GM19463 (cell line): ENCODE data around the gene AP2B1.
A peak's percentile ranks its signal among the peaks of the same experiment; 100 is the strongest.
"Not testable (repeated sequence)": the region's sequence is repeated elsewhere in the genome, so short reads cannot be mapped to it uniquely, and the experiment has no call there.

Source experiments
- ATAC-seq: cut with Tn5 transposase; IDR thresholded peaks from one replicate; pipeline ENCODE4 v1.9.1; 2021; ENCODE audit warnings: mild to moderate bottlenecking, moderate library complexity; ENCODE audit not compliant: unreplicated experiment

The AP2B1 gene

DNA sequence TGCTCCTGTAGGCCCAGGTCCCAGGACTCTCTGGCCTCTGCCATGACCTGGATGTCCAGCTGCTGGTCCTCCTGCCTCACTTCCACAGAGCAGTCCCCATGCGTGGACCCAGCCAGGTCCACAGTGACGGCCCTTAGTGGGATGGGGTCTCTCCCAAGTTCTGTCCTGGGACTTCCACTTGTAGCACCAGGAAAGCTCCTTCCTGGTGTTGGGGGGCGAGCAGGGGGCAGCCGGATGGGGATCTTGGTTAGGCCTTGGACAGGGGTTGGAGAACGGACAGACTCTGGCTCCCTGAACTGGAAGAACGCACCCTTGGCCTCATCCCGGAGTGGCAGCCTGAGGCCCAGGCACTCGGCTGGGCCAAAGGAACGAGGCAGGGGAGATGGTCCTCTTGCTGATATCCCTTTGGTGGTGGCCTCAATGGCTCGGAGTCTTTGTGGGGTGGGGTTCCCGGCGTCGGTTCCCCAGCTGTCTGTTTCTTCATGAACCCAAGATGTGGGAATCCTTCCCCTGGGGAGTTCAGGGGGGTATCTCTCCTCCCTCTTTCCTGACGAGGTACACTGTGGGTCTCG is 158.7 kb downstream of the AP2B1 start:
- ATAC-seq, result no peak

DNA sequence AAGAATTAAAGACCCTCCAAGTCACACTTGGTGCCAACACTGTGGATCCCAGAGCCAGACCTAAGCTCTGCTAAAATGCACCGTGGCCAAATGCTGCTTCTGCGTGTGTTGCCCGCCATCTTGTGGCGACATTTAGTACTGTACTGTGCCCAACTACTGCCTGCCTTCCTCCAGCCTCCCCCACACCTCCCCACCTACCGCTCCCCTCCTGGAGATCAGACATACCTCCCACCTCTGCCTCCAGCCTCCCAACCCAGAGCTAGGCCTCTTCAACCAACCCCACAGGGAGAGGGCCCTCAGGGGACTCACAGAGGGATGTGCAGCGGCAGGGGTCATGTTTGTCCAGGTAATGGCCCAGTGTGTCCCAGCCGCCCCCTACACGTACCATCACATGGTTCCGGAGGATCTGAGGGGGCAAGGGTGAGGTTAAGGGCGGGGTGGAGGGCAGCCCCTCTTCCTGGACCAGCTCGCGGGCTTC is 160.5 kb downstream of the AP2B1 start:
- ATAC-seq, result no peak

DNA sequence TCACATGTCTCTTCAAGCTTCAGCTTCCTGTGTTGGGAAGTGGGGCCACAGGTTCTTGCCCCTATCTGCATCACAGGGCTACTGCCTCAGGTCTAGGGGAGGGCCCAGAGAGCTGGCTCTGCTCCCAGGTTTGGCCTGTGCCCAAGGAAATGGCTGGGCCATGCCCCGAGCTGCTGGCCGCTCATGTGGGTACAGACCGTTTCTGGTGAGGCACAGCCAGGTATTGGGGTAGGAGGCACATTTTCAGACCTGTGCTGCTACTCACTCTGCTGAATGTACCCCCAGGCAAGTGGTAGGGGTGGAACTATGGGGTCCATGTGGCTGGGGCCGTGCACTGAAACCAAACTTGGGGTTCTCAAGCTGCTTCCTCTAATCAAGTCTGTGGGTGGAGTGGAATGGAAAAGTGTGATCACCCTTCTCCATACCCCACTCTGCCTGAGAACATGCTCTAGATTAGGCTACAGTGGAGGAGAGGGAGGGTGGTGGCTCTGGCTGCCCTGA is 161.3 kb downstream of the AP2B1 start:
- no peak for ATAC-seq

DNA sequence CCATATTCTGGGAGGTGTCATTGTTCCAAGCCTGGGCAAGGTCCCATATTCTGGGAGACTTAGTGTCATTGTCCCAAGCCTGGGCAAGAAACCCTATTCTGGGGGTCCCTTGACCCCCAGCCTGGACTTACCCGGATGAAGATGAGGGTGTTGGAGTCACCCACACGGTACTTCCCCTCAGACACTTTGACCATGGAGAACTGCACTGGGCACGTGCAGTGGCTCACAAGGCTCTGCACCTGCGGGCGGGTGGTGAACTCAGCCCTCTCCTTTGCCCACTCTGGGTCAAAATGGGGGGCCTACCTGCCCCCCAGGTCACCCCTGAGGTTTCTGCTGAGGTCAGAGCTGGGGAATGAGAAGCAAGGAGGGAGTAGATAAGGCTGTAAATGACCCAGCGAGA is 161.9 kb downstream of the AP2B1 start:
- no peak for ATAC-seq

DNA sequence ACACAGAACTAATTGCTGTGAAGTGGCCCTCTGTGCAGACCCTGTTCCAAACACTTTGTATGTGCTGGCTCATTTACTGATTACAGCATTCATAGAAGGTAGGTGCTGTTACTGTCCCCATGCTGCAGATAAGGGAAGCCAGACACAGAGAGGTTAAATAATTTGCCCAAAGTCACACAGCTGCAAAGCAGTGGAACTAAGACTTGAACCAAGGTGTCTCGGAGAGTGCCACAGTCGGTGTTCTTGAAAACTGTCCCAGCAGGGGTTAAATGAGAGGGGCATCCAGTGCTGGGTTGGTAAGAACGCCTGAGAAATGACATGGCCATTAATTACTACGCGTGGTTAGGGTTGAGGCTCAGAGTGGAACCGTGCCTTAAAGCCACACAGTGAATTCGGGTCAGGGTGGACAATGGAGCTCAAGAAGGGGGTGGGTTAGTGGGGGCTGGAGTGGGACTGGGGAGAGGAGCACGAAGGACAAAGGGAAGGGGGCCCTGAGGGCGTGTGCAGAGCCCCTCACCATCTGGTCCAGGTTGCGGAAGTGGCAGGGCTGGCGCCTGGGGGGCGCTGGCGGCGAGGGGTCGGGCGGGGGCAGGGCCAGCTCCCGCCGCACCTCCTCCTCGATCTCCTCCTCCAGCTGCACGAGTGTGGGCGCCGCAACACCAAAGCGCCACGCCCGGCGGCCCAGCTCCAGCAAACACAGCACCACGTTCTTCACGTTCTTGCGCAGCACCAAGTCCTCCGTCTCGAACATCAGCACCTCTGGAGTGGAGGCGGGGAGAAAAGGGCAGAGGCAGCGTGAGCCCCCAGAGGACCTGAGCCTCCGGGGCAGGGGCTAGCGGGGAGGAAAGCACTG is 162.7 kb downstream of the AP2B1 start:
- ATAC-seq, result no peak

DNA sequence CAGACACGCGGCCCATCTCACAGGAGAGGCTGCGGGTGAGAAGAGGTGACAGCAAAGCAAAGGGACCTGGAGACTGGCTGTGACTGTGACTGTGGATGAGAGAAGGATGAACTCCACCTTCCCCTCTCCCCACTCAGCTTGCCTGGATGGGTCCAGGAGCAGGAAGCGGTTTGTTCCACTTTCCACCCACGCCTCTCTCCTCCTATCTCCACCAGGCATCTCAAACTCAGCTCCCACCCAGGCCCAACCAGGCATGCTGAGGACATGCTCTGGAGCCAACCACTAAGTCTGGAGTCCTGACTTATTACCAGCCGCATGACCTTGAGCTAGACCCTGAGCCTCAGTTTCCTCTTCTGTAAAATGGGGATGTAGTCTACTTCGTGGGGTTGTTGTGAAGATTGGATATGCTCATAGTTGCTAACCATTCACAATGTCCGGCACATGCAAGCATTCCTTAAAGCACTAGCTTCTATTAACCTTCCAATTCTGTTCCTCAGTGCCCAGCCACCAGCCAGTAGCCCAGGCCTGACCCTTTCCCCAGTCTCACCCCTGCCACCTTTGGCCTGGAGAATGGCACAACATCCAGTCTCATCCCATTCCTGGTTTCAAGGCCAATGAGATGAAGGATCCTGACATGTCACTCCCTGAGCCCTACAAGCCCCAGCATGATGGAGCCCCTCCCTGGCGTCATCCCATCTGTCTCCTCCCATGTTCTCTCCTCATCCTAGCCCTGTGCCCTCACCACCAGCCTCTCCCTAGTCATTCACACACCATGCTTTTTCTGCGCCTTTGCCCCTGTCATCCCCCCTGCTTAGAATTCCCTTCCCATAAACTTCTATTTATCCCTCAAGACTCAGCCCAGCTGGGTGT is 163.6 kb downstream of the AP2B1 start:
- no peak for ATAC-seq

DNA sequence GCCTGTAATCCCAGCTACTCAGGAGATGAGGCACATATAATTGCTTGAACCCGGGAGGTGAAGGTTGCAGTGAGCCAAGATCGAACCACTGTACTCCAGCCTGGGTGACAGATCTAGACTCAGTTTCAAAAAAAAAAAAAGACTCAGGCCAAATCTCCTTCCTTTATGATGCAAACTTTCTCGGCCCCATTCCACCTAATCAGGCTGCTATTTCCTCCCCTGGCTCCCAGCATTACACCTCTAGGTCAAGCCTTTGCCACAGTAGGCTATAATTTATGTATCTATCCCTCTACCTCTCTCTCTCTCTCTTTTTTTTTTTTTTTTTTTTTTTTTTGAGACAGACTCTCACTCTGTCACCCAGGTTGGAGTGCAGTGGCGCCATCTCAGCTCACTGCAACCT is 164.4 kb downstream of the AP2B1 start:
- not testable (repeated sequence) for ATAC-seq

DNA sequence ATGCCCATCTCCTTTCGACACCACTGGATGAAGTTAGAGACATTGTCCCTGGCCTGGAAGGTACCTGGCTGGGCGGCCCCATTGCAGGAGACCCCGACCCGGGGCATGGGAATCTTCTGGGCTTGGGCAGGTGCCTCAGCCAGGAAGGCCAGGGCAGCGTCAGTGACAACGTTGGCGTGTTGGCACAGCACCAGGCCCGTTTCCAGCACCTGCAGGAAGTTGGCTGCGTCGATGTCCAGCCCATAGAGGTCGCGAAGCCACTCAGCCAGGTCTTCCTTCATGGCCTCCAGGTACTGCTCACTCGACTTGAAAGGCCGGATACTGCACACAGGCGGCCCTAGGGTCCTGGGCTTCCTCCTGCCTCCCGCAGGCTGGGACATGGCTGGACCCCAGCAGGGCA is 165.3 kb downstream of the AP2B1 start:
- no peak for ATAC-seq

DNA sequence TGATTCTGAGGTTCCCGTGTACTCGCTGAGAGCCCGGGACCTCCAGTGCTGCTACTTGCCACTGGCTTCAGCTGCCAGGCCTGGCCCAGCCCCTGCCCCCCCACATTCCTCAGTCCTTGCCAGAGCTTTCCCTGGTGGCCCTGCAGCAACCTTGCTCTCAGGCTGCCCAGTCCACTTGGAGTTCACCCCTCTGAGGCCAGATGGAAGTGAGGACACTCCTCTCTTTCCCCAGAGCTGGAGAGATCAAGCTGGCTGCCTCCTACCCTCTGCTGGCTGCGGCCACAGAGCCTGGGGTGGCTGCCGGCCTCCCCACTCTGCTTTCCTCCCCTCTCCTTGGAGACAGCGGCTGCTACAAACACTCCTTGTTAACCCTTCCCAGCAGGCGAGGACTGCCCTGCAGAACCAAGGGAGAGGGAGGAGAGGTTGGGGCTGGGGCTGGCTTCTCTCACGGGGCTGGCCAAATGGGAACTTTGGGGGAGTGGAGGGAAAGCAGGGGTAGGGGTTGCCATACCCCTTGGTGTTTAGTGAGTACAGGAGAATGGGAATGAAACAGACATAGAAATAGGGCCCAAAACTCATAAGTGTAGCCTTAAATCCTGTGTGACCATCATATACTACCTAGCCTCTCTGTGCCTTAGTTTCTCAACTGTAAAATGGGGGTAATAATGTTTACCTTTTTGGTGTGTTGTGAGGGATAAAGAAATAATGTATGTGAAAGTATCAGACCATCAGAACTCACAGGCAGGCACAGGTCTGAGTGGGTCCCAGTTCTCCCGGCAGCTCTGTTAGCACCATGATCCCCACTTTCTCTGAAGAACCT is 166.0 kb downstream of the AP2B1 start, which contains the start of gene GAS2L2:
GAS2L2 (minus strand) TSS at position 295 of the 820 bp plus-strand sequence. CDS start 389 bp downstream, outside the sequence.
- ATAC-seq, result no peak

DNA sequence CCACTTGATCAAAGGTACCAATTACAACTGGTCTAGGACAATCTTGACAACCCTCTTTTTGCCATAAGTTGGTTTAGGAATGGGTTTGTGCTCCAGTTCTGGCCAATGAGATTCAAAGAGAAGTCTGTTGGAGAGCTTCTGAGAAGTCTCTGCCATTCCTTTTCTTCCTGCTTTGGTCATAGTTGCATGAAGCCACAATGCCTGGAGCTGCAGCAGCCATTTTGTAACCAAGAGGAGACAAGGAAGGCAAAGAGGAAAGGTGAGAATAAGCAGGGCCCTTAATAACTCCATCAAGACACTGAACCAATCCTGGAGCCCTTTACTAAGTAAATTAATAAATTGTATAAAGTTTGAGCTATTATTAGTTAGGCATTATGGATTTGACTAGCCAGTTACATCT is 170.1 kb downstream of the AP2B1 start:
- ATAC-seq, result no peak

DNA sequence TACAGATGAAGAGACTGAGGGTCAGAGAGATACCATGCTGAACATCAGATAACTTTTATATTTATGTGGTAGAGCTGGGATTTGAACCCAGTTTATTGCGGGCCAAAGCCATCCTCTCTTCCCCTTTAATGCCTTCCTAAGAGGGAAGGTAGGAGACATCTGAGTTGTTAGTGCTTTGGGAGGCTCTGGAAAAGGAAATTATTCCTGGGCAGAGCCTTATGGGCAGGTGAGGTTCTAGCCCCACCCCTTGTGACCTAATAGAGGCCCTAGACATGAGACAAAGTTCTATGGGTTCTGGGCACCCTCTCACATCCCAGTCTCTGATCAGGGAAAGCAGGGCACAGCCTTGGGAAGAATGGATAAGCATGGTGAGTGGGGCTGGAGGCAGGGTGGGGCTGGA is 173.5 kb downstream of the AP2B1 start, which contains the start of gene C17orf50:
C17orf50 (plus strand) TSS at position 301 of the 400 bp plus-strand sequence; CDS start at position 356, 55 bp downstream.
- ATAC-seq, result no peak

DNA sequence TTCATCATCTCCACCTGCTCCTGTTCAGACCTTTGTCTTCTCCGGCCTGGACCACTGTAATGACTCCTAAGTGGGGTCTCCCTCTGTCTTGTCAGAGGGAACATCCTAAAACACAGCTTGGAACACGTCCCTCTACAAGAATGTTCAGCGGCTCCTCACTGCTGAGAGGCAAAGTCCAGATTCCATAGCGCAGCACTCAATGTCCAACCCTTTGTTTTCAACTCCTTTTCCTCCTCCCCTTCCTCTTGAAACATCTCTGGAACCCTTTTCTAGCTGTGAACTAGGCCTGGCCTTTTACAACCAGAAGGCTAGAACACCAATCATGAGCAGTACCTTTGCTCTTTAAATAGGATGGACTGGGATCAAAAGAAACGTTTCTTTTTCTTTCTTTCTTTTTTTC is 174.5 kb downstream of the AP2B1 start:
- ATAC-seq, result no peak

DNA sequence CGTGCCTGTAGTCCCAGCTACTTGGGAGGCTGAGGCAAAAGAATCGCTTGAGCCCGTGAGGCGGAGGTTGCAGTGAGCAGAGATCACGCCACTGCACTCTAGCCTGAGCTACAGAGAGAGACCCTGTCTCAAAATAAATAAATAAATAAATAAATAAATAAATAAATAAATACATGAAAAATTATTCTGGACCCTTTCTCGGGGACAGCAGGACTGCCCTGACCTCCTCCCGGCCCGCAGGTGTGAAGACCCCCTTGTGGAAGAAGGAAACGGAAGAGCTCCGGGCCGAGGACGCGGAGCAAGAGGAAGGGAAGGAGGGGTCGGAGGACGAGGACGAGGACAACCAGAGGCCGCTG is 176.6 kb downstream of the AP2B1 start:
- no peak for ATAC-seq

DNA sequence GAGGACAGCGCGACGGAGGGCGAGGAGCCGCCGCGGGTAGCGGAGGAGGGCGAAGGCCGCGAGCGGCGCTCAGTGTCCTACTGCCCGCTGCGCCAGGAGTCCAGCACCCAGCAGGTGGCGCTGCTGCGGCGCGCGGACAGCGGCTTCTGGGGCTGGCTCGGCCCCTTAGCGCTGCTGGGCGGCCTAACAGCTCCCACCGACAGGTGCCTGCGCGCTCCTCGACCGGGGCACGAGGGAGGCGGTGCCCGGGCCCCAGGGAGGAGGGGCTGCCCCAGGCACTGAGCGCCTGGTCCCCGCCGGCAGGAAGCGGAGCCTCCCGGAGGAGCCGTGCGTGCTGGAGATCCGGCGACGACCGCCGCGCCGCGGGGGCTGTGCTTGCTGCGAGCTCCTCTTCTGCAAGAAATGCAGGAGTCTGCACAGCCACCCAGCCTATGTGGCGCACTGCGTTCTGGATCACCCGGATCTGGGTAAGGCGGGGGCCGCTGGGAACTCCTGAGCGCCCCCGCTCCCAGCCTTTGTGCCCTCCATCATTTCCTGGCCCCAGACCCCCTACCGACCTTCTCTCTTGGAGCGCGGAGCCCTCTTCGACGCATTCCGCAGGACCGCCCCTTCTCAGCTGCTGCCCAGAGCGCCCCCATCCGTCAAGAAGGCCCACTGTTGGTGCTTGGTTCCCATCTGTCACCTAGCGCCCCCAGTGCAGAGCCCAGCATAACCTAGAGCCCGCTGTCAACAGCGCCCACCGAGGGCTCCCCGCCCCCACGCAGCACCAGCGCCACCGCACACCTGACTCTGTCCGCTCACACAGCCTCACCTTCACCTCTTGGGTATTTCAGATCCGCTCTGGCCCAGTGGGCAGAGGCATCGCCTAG is 177.2 kb downstream of the AP2B1 start:
- ATAC-seq, result peak; percentile 90

DNA sequence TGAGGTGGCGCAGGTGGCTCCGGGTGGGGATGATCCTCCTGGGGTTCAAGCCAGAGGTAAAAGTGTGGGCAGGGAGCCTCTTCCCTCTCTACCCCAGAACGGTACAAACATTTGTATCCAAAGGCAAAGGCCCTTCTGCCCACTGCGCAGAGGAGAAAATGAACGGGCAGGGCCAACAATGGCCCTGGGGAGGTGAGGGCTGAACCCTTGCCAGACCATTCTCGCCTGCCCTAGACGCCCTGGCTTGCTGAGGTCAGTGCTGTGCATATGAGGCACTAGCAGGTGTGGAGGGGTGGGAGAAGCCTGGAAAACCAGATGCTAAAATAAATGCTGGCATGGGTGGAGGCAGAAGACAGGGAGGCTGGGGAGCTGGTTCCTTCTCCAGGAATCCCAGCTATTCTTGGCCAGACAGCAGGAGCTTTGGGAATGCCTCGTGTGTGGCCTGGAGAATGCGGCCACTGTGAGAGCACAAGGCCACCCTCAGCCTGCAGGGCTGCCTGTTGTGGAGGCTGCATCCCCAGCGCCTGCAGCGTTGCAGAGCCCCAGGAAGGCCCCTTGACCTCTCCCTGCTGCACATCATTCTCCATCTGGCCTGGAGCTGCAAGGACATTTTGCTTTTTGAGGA is 178.1 kb downstream of the AP2B1 start:
- no peak for ATAC-seq

DNA sequence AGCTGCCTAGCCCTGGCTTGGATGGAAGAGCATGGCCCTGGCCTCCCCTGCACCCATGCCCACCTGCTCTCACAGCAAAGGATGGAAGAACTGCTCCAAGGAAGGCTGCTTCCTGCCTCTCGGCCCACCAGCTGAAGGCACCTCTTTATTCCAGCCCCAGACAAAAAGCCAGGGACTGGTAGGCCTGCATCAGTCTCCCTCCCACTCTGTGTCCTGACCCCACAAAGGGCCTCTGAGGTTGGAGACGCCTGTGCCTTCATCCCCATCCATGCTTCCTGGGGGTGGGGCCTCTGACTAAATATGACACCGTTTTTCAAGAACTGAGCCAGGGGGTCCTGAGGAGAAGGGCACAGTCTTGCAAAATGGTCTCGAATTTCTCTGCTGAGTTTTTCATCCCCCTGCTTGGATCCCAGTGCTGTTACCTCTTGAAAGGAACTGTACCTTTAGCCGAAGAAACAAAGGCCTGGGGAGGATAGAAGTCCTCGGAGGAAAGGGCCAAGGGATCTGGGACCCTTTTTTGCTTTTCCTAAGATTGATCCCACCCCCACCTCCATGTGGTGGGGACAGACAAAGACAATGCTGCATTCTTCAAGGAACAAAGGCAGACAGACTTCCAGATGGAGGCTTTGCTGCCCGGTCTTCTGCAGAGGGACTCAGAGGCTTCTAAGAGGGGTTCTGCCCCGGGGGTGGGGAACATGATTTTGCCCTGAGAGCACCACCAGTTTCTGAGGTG is 178.8 kb downstream of the AP2B1 start:
- ATAC-seq, result no peak

DNA sequence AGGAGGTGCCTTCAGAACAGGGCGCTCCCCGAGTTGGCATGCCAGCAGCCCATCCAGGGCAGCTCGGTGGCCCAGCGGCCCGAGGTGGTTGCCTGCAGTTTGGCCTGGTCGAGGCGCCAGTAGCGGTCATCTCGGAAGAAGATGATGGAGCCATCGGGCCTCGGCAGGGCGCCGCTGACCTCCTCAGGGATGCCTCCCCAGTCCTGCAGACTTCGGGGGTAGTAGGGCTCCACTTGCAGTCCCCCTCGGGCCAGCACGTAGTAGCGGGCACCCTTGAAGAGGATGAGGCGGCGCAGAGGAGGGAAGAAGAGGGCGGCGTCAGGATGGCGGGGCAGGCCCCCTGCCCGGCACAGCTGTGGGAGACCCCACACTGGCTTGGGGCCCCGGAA is 179.4 kb downstream of the AP2B1 start:
- ATAC-seq, result no peak

DNA sequence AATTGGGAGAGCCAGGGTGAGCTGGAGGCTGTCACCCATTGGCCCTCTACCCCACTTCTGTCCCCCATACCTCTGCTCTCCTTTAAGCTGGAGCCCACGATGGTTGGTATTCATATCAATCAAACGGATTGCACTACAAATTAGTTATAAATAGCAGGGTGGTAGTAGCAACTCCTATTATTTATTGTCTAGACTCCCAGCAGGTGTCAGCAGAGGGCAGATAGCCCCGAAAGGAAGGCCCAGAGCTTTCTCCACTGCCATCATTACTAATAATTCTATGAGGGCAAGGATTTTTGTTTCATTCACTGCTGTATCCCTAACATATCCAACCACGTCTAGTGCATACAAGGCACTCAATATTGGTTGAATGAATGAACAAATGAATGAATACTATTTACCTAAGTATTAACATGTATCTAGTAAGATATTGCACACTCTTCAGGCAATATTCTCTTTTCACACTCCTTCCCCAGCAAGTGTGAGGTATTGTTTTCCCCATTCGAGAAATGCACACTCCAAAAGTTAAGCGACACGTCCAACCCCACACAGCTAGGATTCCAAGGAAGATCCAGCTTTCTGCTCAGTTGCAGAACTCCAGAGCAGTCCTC is 179.9 kb downstream of the AP2B1 start:
- ATAC-seq, result no peak
